B cell (primary cell): ENCODE data around the gene ERC1. TPM values are rescaled to one million over a fixed set of nuclear protein-coding genes. Genes with fewer than 3 reads are reported as not detected.

Experiments used
- ATAC-seq: fragments of 200-7000 bp; cut with Tn5 transposase; one replicate; pipeline ENCODE4 v1.10.0; 2021; ENCODE audit warnings: low read depth, mild to moderate bottlenecking, moderate number of reproducible peaks, moderate library complexity
- CTCF ChIA-PET: fragments of 350-600 bp; sonication (Branson Sonifier 250); formaldehyde crosslinking; loops from one replicate; lab custom pipeline; 2021; ENCODE audit warnings: antibody characterized with exemption, inconsistent platforms; lab: Charles Lee
- POLR2A ChIA-PET: fragments of 350-600 bp; sonication (Branson Sonifier 250); formaldehyde crosslinking; loops from one replicate; lab custom pipeline; 2021; ENCODE audit warnings: antibody characterized with exemption; lab: Charles Lee
- DNase-seq: peaks from one replicate; pipeline ENCODE4 v3.0.0; 2013
- H2AFZ ChIP-seq: 2 replicates; pipeline ENCODE4 v1.6.1; 2012; ENCODE audit warnings: mild to moderate bottlenecking, low read depth, low read length; ENCODE audit not compliant: insufficient read depth, poor library complexity, severe bottlenecking
- H3K27ac ChIP-seq, 2 donors: 1 replicate in 1 of 2; 2 replicates in 1 of 2; pipeline ENCODE4 v1.5.1; 2012 to 2013; ENCODE audit warnings: low read length in 2 of 2, mild to moderate bottlenecking in 2 of 2, moderate library complexity in 1 of 2
- H3K27me3 ChIP-seq, 4 experiments: fragments of 200-600 bp in 1 of 4; sonication (generic) in 1 of 4; replicated peaks in 1 of 4; 1 replicate in 2 of 4; 2 replicates in 2 of 4; pipeline versions ENCODE4 v1.6.1 to v1.7.0; 2013 to 2016; ENCODE audit warnings: low read length in 3 of 4, mild to moderate bottlenecking in 2 of 4, mixed read lengths in 1 of 4, moderate library complexity in 1 of 4; ENCODE audit not compliant: insufficient read depth in 4 of 4, control insufficient read depth in 3 of 4; ENCODE audit errors: control extremely low read depth in 1 of 4
- H3K36me3 ChIP-seq, 2 experiments: replicated peaks in 1 of 2; 1 replicate in 1 of 2; 2 replicates in 1 of 2; pipeline versions ENCODE4 v1.6.1 to v1.7.1; 2013; ENCODE audit warnings: low read length in 1 of 2; ENCODE audit not compliant: insufficient read depth in 2 of 2, control insufficient read depth in 1 of 2; ENCODE audit errors: control extremely low read depth in 1 of 2, extremely low read depth in 1 of 2
- H3K4me1 ChIP-seq, 2 donors: fragments of 200-600 bp in 1 of 2; sonication (generic) in 1 of 2; 1 replicate in 1 of 2; 2 replicates in 1 of 2; pipeline versions ENCODE4 v1.5.1 to v1.6.1; 2013 to 2017; ENCODE audit warnings: low read length in 2 of 2; ENCODE audit not compliant: control insufficient read depth in 2 of 2, insufficient read depth in 2 of 2
- H3K4me2 ChIP-seq: replicated peaks from 2 replicates; pipeline ENCODE3; 2012; ENCODE audit warnings: mild to moderate bottlenecking, low read depth, low read length; ENCODE audit not compliant: poor library complexity, severe bottlenecking
- H3K4me3 ChIP-seq, 5 experiments: fragments of 200-600 bp in 1 of 5; sonication (generic) in 1 of 5; 1 replicate in 3 of 5; 2 replicates in 2 of 5; pipeline versions ENCODE4 v1.5.1 to v1.7.0; 2011 to 2016; ENCODE audit warnings: low read length in 4 of 5, mild to moderate bottlenecking in 4 of 5, low read depth in 2 of 5, control low read depth in 1 of 5, moderate library complexity in 1 of 5; ENCODE audit not compliant: insufficient read depth in 1 of 5; ENCODE audit errors: control extremely low read depth in 1 of 5, extremely low read depth in 1 of 5
- H3K79me2 ChIP-seq: fragments of 200-600 bp; sonication (generic); one replicate; pipeline ENCODE4 v1.6.0; 2016; ENCODE audit warnings: low read length; ENCODE audit not compliant: control insufficient read depth, insufficient read depth
- H3K9ac ChIP-seq: fragments of 200-600 bp; sonication (generic); 2 replicates; pipeline ENCODE4 v1.6.1; 2017; ENCODE audit warnings: mild to moderate bottlenecking, low read length, moderate library complexity
- H3K9me3 ChIP-seq, 3 donors: one replicate each; pipeline versions ENCODE4 v1.6.1 to v1.7.1; 2013; ENCODE audit warnings: low read length in 2 of 3; ENCODE audit not compliant: control insufficient read depth in 2 of 3, insufficient read depth in 1 of 3; ENCODE audit errors: control extremely low read depth in 1 of 3
- H4K20me1 ChIP-seq: 2 replicates; pipeline ENCODE4 v1.6.0; 2012; ENCODE audit warnings: mild to moderate bottlenecking, low read length; ENCODE audit not compliant: insufficient read depth, control insufficient read depth, poor library complexity, severe bottlenecking
- H3K27ac Mint-ChIP-seq: one replicate; pipeline ENCODE4 v1.8.0; 2021; ENCODE audit warnings: mixed read lengths
- H3K27me3 Mint-ChIP-seq: one replicate; pipeline ENCODE4 v1.8.0; 2021; ENCODE audit warnings: mixed read lengths
- H3K4me1 Mint-ChIP-seq: one replicate; pipeline ENCODE4 v1.8.0; 2021; ENCODE audit warnings: mixed read lengths
- H3K4me3 Mint-ChIP-seq: one replicate; pipeline ENCODE4 v1.8.0; 2021; ENCODE audit warnings: mixed read lengths
- H3K9me3 Mint-ChIP-seq: one replicate; pipeline ENCODE4 v1.8.0; 2022; ENCODE audit warnings: mixed read lengths; ENCODE audit not compliant: insufficient read depth
- CTCF ChIP-seq: fragments of 200-600 bp; IDR thresholded peaks from one replicate; pipeline ENCODE4 v1.8.0; 2022; ENCODE audit warnings: antibody characterized with exemption, mild to moderate bottlenecking
- EZH2 ChIP-seq: IDR thresholded peaks from 2 replicates; pipeline ENCODE4 v1.6.1; 2012; ENCODE audit warnings: borderline replicate concordance, low read depth, mild to moderate bottlenecking, moderate library complexity, low read length; ENCODE audit not compliant: insufficient read depth, poor library complexity, severe bottlenecking
- WGBS: methylation state at CpG from one replicate; pipeline ENCODE4 v1.1.5; 2013; ENCODE audit warnings: missing lambda C conversion rate; ENCODE audit not compliant: insufficient coverage; 5-methylcytosine and 5-hydroxymethylcytosine counted together
- intact Hi-C: fragments of 100-400 bp; cut with micrococcal nuclease; formaldehyde crosslinking; loops from one replicate; pipeline ENCODE4 v1.10.0; 2022
- polyA plus RNA-seq: library from polyadenylated mRNA; depleted of rRNA; stranded (reverse); fragments of >200 nt; gene quantifications from 2 replicates; pipeline ENCODE4 v1.2.3, GENCODE V29; 2012
- total RNA-seq, 2 donors: library from RNA; stranded (reverse); fragments of 120-200 nt in 1 of 2; gene quantifications; 1 replicate in 1 of 2; 2 replicates in 1 of 2; pipeline versions ENCODE4 v1.2.3 to v1.2.4, GENCODE V29; 2013 to 2022

Gene ERC1
- total and polyA plus RNA-seq, 2 donors (not counting 1 experiment from before 2014, with no cell fraction given): 4.0 to 77.6 TPM

GRCh38 chr12:1493781-1494565, 502.9 kb downstream of the ERC1 start:
- CTCF ChIA-PET: no interaction called here
- Histone ChIP-seq H3K4me3 (no peak overlapping the region), H3K79me2 (no peaks in the 10 kb centered on the region), H3K36me3 (peaks cover 4 to 18% of the 10 kb centered on the region in 2 experiments), H3K27ac (no peak overlapping the region), H3K4me2 (no peak overlapping the region), H3K9ac (no peak overlapping the region), H3K9me3 (no peaks in the 10 kb centered on the region), H3K27me3 (no peaks in the 10 kb centered on the region), H4K20me1 (no peaks in the 10 kb centered on the region), H2AFZ (no peak overlapping the region), H3K4me1 (no peaks in the 10 kb centered on the region)
- Mint-ChIP-seq H3K4me1 (no peaks in the 10 kb centered on the region), H3K27me3 (no peaks in the 10 kb centered on the region), H3K27ac (no peak overlapping the region), H3K4me3 (no peak overlapping the region), H3K9me3 (no peaks in the 10 kb centered on the region)
- intact Hi-C loops: no loop called here
- TF ChIP-seq EZH2 (no peak), CTCF (no peak)
- DNase-seq (no peak), ATAC-seq (no peak)
- POLR2A ChIA-PET: no interaction called here
- WGBS: 95% methylated on average over 10 of the region's 15 CpGs

GRCh38 chr12:1494856-1495255, 503.8 kb downstream of the ERC1 start:
- no peak overlapping the region for H3K9ac ChIP-seq
- no peaks in the 10 kb centered on the region for H3K9me3 ChIP-seq
- no peaks in the 10 kb centered on the region for H3K27me3 ChIP-seq
- H3K36me3 ChIP-seq: peaks cover 4 to 15% of the 10 kb centered on the region in 2 experiments
- no peak overlapping the region for H3K27ac ChIP-seq
- H3K4me3 Mint-ChIP-seq: no peak overlapping the region
- no peak overlapping the region for H3K4me3 ChIP-seq
- TF ChIP-seq CTCF: no peak
- TF ChIP-seq EZH2: no peak
- ChIA-PET CTCF (no interaction called here), POLR2A (no interaction called here)
- DNase-seq (no peak), ATAC-seq (no peak)
- H3K4me2 ChIP-seq: no peak overlapping the region
- intact Hi-C loops: no loop called here
- H3K27me3 Mint-ChIP-seq: no peaks in the 10 kb centered on the region
- H3K9me3 Mint-ChIP-seq: no peaks in the 10 kb centered on the region
- H3K79me2 ChIP-seq: no peaks in the 10 kb centered on the region
- no peak overlapping the region for H2AFZ ChIP-seq
- no peaks in the 10 kb centered on the region for H3K4me1 Mint-ChIP-seq
- no peaks in the 10 kb centered on the region for H4K20me1 ChIP-seq
- no peaks in the 10 kb centered on the region for H3K4me1 ChIP-seq
- WGBS: 92% methylated on average over 7 of the region's 7 CpGs
- no peak overlapping the region for H3K27ac Mint-ChIP-seq
